Neural progenitor cell (in vitro differentiated cells): ENCODE results near the gene EXOC7. TPM values are rescaled to one million over a fixed set of nuclear protein-coding genes. Genes with fewer than 3 reads are reported as not detected.

ENCODE experiments used
- DNase-seq: peaks from one replicate; pipeline ENCODE4 v3.0.0-alpha.2; 2016; ENCODE audit warnings: low spot score
- H2AFZ ChIP-seq: fragments of 200-600 bp; sonication (generic); replicated peaks from 2 replicates; pipeline ENCODE4 v1.6.1; 2016; ENCODE audit warnings: antibody characterized with exemption
- H3F3A ChIP-seq: fragments of 200-600 bp; sonication (generic); 2 replicates; pipeline ENCODE4 v1.6.1; 2016; ENCODE audit warnings: antibody characterized with exemption, low read depth
- H3K27ac ChIP-seq: fragments of 200-600 bp; sonication (generic); 2 replicates; pipeline ENCODE4 v1.5.1; 2016; ENCODE audit warnings: mild to moderate bottlenecking
- H3K27me3 ChIP-seq: fragments of 200-600 bp; sonication (generic); 2 replicates; pipeline ENCODE4 v1.6.1; 2016; ENCODE audit warnings: mild to moderate bottlenecking, moderate library complexity
- H3K36me3 ChIP-seq: fragments of 200-600 bp; sonication (generic); 2 replicates; pipeline ENCODE4 v1.5.1; 2016
- H3K4me1 ChIP-seq: fragments of 200-600 bp; sonication (generic); 2 replicates; pipeline ENCODE4 v1.6.1; 2016; ENCODE audit warnings: mixed run types
- H3K4me2 ChIP-seq: fragments of 200-600 bp; sonication (generic); 2 replicates; pipeline ENCODE4 v1.6.1; 2016
- H3K4me3 ChIP-seq: fragments of 200-600 bp; sonication (generic); 2 replicates; pipeline ENCODE4 v1.5.1; 2016
- H3K79me2 ChIP-seq: fragments of 200-600 bp; sonication (generic); 2 replicates; pipeline ENCODE4 v1.6.1; 2016; ENCODE audit warnings: low read depth
- H3K9ac ChIP-seq: fragments of 200-600 bp; sonication (generic); 2 replicates; pipeline ENCODE4 v1.6.1; 2016
- H3K9me3 ChIP-seq: fragments of 200-600 bp; sonication (generic); 2 replicates; pipeline ENCODE4 v1.5.1; 2016; ENCODE audit warnings: low read depth
- H4K20me1 ChIP-seq: fragments of 200-600 bp; sonication (generic); 2 replicates; pipeline ENCODE4 v1.6.1; 2016; ENCODE audit warnings: low read depth
- H3K27ac Mint-ChIP-seq: 3 replicates; pipeline ENCODE4 v1.8.0; 2021; ENCODE audit warnings: mixed read lengths
- H3K27me3 Mint-ChIP-seq: 2 replicates; pipeline ENCODE4 v1.8.0; 2022; ENCODE audit warnings: low read depth, mild to moderate bottlenecking, inconsistent platforms, moderate library complexity, mixed read lengths; ENCODE audit not compliant: insufficient read depth
- H3K36me3 Mint-ChIP-seq: 3 replicates; pipeline ENCODE4 v1.8.0; 2021; ENCODE audit warnings: mixed read lengths
- H3K4me1 Mint-ChIP-seq: 3 replicates; pipeline ENCODE4 v1.8.0; 2021; ENCODE audit warnings: mixed read lengths
- H3K4me3 Mint-ChIP-seq: 3 replicates; pipeline ENCODE4 v1.8.0; 2021; ENCODE audit warnings: mild to moderate bottlenecking, moderate library complexity, mixed read lengths
- H3K9me3 Mint-ChIP-seq: 3 replicates; pipeline ENCODE4 v1.8.0; 2020; ENCODE audit warnings: mixed read lengths
- EZH2 ChIP-seq: fragments of 200-600 bp; sonication (generic); IDR thresholded peaks from 2 replicates; pipeline ENCODE4 v1.6.1; 2017; ENCODE audit warnings: antibody characterized with exemption, mild to moderate bottlenecking, moderate library complexity
- EZH2phosphoT487 ChIP-seq: fragments of 200-600 bp; sonication (generic); IDR thresholded peaks from 2 replicates; pipeline ENCODE4 v1.6.1; 2017; ENCODE audit warnings: antibody characterized with exemption
- total RNA-seq: library from RNA; depleted of rRNA; stranded (reverse); fragments of >200 nt; gene quantifications from 2 replicates; pipeline ENCODE4 v1.2.3, GENCODE V29; 2015; ENCODE audit warnings: low replicate concordance
- TF ChIP-seq, protein P1 (sequence below): fragments of 200-600 bp; sonication (generic); IDR thresholded peaks from 2 replicates; pipeline ENCODE4 v1.5.1; 2017; ENCODE audit warnings: antibody characterized with exemption, mild to moderate bottlenecking

The EXOC7 gene
- total RNA-seq, 1 donor from 2014 or later: 64.3 TPM

DNA sequence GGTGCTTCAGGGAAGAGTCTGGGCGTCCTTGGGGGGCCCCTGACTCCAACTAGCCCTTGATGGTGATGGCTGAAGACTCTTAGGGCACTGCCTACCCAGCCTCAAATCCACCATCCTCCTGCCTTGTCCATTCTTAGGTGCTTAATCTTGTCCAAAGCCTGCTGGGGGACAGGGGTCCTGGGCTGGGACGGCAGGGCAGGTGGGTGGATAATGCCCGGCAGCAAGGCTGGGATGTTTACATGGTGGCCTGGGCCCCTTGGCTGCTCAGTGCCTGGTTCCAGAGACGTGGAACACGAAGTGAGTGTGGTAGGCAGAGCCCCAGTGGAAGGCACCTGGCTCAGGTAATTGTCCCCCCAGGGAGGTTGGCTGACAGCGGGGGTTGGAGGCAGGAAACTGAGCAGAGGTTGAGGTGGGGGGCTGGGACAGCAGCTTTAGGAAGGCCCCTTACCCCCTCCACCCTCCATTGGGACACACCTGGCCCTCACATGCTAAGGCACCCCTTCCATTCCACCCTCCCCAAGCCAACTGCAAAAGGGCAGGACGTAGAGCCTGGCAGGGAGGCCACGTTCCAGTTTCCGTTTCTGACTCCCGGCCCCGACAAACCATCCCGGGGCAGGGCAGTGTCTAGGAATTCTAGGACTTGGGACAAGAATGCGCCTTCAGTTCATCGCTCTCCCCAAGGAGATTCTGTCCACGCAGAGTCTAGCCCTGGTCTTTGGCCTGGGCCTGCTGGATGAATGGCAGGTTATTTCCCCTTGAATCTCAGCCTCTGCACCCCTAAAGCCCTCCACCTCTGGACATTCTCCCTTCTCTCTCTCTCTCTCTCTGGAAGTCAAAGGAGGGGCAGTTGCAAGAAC, 35.5 kb upstream of the EXOC7 start:
- no peaks in the 10 kb centered on the region for H3K9me3 ChIP-seq
- no peaks in the 10 kb centered on the region for H3K36me3 ChIP-seq
- no peaks in the 10 kb centered on the region for H3K79me2 ChIP-seq
- peak overlapping the region; percentile 47 for H3K4me3 ChIP-seq
- H3F3A ChIP-seq: peaks cover 74% of the 10 kb centered on the region
- no peaks in the 10 kb centered on the region for H3K36me3 Mint-ChIP-seq
- H3K27me3 Mint-ChIP-seq: peaks cover 16% of the 10 kb centered on the region
- TF ChIP-seq, protein P1, sequence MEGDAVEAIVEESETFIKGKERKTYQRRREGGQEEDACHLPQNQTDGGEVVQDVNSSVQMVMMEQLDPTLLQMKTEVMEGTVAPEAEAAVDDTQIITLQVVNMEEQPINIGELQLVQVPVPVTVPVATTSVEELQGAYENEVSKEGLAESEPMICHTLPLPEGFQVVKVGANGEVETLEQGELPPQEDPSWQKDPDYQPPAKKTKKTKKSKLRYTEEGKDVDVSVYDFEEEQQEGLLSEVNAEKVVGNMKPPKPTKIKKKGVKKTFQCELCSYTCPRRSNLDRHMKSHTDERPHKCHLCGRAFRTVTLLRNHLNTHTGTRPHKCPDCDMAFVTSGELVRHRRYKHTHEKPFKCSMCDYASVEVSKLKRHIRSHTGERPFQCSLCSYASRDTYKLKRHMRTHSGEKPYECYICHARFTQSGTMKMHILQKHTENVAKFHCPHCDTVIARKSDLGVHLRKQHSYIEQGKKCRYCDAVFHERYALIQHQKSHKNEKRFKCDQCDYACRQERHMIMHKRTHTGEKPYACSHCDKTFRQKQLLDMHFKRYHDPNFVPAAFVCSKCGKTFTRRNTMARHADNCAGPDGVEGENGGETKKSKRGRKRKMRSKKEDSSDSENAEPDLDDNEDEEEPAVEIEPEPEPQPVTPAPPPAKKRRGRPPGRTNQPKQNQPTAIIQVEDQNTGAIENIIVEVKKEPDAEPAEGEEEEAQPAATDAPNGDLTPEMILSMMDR: no peak
- TF ChIP-seq EZH2 (no peak), EZH2phosphoT487 (no peak)
- H3K27ac ChIP-seq: no peak overlapping the region
- peak; percentile 41 for DNase-seq
- H2AFZ ChIP-seq: no peak overlapping the region
- H3K4me3 Mint-ChIP-seq: peak overlapping the region; percentile 74
- H3K4me1 Mint-ChIP-seq: peaks cover 67% of the 10 kb centered on the region
- peaks cover 19% of the 10 kb centered on the region for H4K20me1 ChIP-seq
- peak overlapping the region; percentile 98 for H3K27ac Mint-ChIP-seq
- no peaks in the 10 kb centered on the region for H3K9me3 Mint-ChIP-seq
- peaks cover 79% of the 10 kb centered on the region for H3K4me1 ChIP-seq
- H3K27me3 ChIP-seq: peaks cover 94% of the 10 kb centered on the region
- H3K9ac ChIP-seq: no peak overlapping the region
- peak overlapping the region; percentile 83 for H3K4me2 ChIP-seq

DNA sequence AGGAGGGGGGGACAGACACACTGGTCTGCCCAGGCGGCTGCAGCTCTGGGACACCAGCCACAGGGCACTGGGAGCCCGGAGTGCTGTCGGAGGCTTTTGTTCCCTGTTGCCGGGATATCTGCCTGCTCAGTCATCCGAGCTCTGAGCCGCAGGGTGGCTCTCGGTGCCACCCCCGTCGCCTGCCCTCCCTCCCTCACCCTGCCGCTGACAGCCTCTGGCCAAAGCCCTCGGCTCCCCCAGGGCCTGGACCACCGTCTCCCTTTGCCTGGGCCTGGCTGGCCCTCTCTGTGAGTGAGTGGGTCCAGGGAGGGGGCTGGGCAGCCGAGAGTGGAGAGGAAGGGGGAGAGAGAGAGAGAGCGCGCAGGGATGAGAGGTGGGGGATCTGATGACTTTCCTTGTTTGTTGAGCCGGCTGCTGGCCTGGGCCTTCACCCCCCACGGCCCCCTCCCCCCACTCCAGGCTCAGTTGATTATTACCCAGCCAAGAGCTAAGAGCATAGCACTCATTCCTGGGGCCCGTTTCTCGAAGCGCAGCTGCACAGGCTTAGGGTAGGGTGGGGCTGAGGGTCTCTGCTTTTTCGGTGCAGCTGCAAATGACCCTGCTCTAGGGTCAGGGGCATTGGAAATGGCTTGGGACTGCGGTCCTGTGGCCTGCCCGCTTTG, 34.8 kb upstream of the EXOC7 start:
- Mint-ChIP-seq H3K36me3 (no peaks in the 10 kb centered on the region), H3K9me3 (no peaks in the 10 kb centered on the region), H3K4me3 (peak overlapping the region; percentile 74), H3K4me1 (peaks cover 66% of the 10 kb centered on the region), H3K27ac (peak overlapping the region; percentile 98), H3K27me3 (peaks cover 16% of the 10 kb centered on the region)
- H3K36me3 ChIP-seq: no peaks in the 10 kb centered on the region
- H3K4me1 ChIP-seq: peaks cover 83% of the 10 kb centered on the region
- peaks cover 82% of the 10 kb centered on the region for H3F3A ChIP-seq
- H3K9ac ChIP-seq: no peak overlapping the region
- H2AFZ ChIP-seq: peak overlapping the region; percentile 72
- no peaks in the 10 kb centered on the region for H3K9me3 ChIP-seq
- peak overlapping the region; percentile 47 for H3K4me3 ChIP-seq
- peaks cover 99% of the 10 kb centered on the region for H3K27me3 ChIP-seq
- no peaks in the 10 kb centered on the region for H3K79me2 ChIP-seq
- H4K20me1 ChIP-seq: peaks cover 19% of the 10 kb centered on the region
- DNase-seq: peak; percentile 86
- H3K4me2 ChIP-seq: peak overlapping the region; percentile 83
- H3K27ac ChIP-seq: no peak overlapping the region
- TF ChIP-seq EZH2: peak; percentile 27
- no peak for TF ChIP-seq EZH2phosphoT487
- TF ChIP-seq, protein P1: no peak

DNA sequence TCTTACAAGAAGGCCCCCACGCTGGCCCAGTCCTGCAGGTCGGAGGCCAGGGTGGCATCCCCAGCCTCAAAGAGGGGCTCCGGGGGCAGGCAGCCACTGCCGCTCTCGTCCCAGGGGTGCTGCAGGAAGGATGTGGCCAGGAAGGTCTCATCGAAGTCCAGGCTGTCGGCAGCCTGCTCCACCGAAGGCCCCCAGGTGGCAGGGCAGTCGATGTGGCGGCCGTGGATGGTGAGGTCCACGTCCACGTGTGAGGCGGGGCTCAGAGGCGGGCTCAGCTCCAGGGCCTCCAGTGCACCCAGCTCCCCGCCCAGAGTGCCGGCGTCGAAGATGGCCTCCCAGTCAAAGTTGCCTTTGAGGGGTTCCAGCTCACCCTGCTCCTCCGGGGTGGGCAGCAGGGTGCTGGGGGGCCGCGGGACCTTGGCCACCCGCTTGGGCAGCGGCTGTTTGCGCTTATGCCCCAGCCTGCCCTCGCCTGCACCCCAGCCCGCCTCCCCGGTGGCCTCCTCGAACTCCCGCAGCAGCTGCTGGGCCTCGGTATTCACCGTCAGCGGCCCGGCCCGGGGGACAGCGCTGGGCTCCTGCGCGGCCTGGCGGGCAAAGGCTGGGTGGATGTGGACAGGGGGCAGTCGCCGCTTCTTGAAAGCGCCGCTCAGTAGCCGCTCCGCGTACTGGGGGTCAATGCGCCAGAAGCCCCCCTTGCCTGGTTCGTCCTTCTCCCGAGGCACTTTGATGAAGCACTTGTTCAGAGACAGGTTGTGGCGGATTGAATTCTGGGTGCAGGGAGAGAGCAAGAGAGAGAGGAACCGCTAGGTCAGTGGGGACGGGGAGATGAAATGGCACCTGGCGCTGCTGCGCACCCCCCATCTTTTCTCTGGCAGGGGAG, 34.0 kb upstream of the EXOC7 start:
- no peaks in the 10 kb centered on the region for H3K79me2 ChIP-seq
- H3K4me3 ChIP-seq: peak overlapping the region; percentile 47
- H3K9me3 ChIP-seq: no peaks in the 10 kb centered on the region
- Mint-ChIP-seq H3K4me3 (peak overlapping the region; percentile 74), H3K4me1 (peaks cover 66% of the 10 kb centered on the region), H3K36me3 (no peaks in the 10 kb centered on the region), H3K27ac (peak overlapping the region; percentile 98), H3K27me3 (peaks cover 14% of the 10 kb centered on the region), H3K9me3 (no peaks in the 10 kb centered on the region)
- DNase-seq: peak; percentile 65
- H4K20me1 ChIP-seq: peaks cover 19% of the 10 kb centered on the region
- H3K27ac ChIP-seq: no peak overlapping the region
- H3F3A ChIP-seq: peaks cover 88% of the 10 kb centered on the region
- H3K27me3 ChIP-seq: peaks cover 99% of the 10 kb centered on the region
- H2AFZ ChIP-seq: peak overlapping the region; percentile 72
- peak overlapping the region; percentile 83 for H3K4me2 ChIP-seq
- peaks cover 89% of the 10 kb centered on the region for H3K4me1 ChIP-seq
- H3K9ac ChIP-seq: no peak overlapping the region
- no peaks in the 10 kb centered on the region for H3K36me3 ChIP-seq
- peak; percentile 20 for TF ChIP-seq EZH2phosphoT487
- TF ChIP-seq, protein P1: no peak
- TF ChIP-seq EZH2: peak; percentile 52
